Stimulated activated CD8-positive, alpha-beta memory T cell treated with anti-CD3 and anti-CD28 coated beads, Interleukin-12 subunit alpha, Interleukin-12 subunit beta, amount 100 ng/mL, for 24 hours (primary cell): ENCODE data around the gene NPM1.

Source experiments
- DNase-seq: peaks from one replicate; pipeline ENCODE4 v3.0.0-alpha.2; 2020; ENCODE audit errors: extremely low read depth

NPM1 gene

GRCh38 chr5:171428168-171428696, 40.6 kb downstream of the NPM1 start:
- DNase-seq, result no peak

GRCh38 chr5:171428809-171429542, 41.3 kb downstream of the NPM1 start:
- no peak for DNase-seq

DNA sequence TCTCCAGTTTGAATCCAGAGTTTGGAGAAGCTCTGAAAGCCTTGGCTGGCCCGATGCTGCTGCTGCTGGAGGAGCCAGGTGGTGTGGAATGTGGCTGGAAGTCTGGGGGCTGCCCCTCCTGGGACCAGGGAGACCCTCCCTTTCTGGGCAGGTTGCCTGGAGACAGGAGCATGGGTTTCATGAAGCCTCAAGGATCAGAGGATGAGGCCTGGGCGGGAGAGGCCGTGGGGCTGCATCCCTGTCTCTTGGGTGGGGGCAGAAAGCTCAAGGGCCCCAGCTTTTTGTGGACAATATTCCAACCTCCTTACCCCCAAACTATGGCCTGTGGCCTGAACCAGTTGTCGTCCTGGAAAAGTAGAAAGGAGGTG, 41.9 kb downstream of the NPM1 start:
- DNase-seq, result no peak

DNA sequence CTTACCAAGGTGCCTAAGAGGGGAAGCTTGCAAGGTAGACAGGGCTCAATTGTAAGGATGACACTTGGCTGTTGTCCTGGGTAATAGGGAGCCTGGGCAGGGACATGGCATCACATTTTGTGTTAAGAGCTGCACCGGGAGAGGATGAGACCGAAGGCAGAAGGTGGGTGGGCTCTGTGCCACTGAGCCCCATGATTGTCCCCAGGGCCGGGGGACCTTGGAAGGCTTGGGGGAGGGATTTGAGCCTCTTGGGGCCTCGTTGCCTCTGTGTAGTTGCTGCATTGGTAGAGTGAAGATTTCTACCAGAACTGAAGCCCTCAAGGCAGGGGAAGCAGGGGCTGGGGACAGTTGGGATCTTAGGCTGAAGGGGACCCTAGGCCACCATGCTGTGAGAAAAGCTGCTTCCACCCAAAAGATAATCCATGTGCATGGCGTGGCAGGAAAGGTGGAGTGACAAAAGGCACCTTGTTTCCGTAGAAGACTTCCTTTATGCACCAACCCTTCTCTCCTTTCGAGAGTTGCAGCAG, 43.7 kb downstream of the NPM1 start:
- no peak for DNase-seq

- no peak for DNase-seq
Measured at GRCh38 chr5:171432076-171432475, 44.4 kb downstream of the NPM1 start.

DNA sequence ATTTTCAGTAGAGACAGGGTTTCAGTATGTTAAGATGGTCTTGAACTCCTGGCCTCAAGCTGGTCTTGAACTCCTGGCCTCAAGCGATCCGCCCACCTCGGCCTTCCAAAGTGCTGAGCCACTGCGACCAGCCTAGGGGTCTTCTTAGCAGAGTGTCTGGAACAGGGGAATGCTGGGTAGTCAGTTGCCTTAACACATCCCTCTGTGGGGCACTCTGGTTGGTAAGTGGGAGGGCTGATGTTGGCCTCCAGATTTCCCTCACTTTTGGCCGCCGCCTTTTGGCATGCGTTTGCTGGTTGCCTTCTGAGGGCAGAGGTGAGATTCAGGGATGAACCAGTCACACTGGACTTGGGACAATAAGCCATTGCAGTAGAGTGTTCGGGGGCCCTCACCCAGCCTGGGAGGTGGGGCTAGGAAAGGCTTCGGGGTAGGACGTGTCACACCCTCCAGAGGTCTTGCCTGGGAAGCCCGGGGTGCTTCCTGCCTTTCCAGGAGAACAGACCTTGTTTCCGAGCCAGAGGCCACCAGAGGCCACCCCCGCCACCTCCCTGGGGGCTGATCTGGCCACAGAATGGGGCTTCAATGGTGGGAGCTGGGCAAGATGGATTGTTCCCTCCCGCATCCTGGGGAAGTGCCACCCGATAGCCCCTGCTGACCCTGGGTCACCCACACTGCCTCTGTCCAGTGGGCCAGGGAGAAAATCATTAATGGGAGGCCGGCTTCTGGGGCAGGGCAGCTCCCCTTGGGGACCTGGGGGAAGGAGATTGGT, 45.1 kb downstream of the NPM1 start:
- no peak for DNase-seq

DNA sequence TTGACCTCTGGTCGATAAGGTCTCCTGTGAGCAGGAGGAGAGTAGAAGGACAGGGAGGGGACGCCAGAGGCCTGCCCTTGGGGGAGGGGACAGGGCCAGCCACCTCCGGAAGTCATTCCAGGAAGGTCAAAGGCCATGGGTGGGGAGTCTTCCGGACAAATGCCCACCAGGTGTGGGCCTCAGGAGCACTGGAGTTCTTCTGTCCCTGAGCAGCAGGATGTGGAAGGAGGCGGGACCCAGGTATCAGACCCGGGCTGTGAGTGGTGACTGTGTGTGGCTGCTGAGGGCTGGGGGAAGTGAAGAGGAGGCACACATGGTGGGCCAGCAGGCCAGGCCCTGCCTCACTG, 45.7 kb downstream of the NPM1 start:
- no peak for DNase-seq

GRCh38 chr5:171433982-171434676, 46.5 kb downstream of the NPM1 start:
- no peak for DNase-seq

GRCh38 chr5:171434874-171435273, 47.2 kb downstream of the NPM1 start:
- DNase-seq, result no peak

DNA sequence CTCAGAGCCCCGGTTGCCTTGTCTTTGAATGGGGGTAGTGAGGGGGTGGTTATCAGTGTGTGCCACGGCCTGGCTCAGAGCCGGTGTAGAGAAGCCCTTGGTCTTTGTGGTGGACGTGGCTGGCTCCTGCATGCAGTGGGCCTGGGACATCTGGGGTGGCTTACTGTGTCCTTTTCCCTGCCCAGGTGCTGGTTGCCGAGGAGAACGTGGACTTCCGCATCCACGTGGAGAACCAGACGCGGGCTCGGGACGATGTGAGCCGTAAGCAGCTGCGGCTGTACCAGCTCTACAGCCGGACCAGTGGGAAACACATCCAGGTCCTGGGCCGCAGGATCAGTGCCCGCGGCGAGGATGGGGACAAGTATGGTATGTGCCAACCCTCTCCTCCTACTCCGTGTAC, 48.3 kb downstream of the NPM1 start:
- no peak for DNase-seq

- DNase-seq, result no peak
Measured at GRCh38 chr5:171436804-171437285, 49.2 kb downstream of the NPM1 start.

DNA sequence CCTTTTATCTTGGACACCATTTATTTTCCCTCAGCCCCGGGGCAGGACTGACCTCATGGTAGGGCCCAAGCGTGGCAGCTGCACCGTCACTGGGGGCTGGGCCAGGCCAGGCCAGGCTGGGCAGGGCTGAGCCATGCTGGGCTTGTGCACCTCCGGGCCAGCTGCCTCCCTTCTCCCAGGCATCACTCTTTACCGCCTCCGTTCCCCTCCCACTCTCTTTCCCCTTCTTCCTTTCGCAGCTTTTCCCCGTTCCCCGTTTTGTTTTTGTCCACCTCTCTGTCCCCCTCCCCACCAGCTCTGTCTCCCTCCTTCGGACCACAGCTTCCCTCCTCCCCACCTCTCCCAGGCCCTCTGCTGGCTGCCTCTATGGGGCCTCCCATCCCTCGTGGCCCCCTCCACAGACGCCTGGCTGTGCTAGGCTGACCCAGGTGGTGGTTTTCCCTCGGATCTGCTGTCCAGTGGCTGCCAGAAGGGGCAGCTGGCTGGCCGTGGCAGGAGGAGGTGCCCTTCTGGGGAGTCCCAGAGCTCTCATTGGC, 49.7 kb downstream of the NPM1 start:
- DNase-seq, result no peak

DNA sequence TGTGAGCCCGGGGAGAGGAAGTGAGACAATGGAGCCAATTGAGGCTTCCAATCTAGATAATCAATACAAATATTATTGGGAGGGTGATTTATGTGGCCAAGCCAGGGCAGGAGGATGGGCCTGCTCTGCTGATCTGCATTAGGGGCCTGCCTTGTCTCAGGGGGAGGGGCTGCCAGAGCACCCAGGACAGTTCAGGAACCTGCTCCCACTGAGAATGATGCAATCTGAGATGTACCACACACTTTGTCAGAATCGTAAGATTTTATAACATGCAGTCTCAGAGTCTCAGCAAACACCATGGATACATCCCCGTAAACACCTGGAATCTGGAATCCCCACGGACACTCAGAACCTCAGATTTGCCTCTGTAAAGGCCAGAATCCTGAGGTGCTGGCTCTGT, 51.1 kb downstream of the NPM1 start:
- no peak for DNase-seq

DNA sequence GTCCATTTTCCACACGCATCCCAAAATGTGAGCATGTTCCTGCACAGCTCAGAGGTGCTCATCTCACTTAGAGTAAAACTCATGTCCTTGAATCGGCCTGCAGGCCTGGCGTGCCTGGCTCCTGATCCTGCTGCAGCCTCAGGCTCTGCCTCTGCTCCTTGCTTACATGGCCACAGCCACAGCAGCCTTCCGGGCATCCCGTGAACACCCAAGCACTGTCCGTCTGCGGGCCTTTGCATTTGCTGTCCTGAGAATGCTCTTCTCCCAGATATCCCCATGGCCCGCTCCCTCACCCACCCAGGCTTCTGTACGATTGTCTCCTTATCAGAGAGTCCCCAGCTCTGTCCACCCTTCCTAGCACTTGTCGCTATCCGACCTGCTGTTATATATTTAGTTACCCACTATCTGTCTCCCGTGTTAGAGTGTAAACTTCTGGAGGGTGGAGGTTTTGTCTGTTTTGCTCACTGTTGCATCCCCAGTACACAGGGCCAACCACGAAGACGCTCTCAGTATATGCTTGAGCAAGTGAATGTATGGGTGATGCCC, 53.7 kb downstream of the NPM1 start:
- no peak for DNase-seq

GRCh38 chr5:171442287-171443042, 54.8 kb downstream of the NPM1 start:
- no peak for DNase-seq

DNA sequence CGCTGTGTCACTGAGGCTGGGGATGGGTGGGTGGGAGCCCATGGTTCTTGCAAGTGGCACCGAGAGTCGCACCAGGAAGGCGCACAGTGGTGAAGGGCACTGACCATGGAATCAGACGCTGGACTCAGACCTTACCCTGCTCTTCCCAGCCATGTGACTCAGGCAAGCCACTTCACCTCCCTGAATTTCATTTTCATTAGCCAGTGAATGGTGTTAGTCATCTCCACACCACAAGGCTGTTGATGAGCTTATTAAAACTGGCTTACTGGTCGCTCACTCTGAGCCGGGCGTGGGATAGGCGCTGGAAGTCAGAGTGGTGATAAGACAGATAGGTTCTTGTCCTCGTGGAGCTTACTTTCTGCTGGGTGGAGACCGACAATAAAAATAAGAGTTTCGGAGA, 56.9 kb downstream of the NPM1 start:
- no peak for DNase-seq

DNA sequence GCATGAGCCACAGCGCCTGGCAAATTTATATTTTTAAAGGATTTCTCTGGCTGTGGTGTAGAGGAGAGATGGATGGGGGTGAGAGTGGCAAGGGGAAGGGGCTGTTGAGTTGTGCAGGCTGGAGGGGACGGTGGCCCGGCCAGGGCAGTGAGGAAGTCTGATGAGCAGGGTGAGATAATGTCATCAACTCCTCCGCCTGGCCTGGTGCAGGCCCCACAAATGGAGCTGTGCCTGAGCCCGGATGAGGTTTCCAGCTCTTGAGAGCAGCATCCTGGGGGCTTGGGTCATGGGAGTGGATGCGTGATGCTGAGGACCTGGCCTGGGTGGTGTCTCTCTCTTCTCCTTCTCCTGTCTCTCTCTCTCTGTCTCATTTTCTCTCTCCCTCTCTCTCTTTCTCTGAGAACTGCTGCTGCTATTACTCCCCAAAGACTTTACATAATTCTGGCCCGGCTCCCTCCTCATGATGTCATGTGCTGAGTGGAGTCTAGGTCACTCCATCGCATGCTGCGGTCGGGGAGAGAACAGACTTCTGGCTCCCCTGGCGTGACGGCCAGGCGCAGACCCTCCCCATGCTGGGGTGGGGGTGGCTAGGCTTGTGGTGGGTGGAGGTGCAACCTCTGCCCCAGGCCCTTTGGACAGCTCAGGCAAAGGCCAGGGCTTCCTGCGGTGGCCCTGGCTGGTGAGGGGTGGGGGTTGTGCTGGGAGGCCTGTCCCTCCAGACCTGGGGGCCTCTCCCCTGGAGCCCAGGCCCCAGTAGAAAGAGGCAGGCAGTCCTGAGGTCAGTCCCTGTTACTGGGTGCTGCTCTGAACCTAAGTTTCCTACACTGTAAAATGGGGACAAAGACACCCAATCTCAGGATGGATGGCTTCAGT, 58.2 kb downstream of the NPM1 start:
- DNase-seq, result no peak

GRCh38 chr5:171447226-171447625, 59.6 kb downstream of the NPM1 start:
- DNase-seq, result no peak

- DNase-seq, result no peak
Measured at GRCh38 chr5:171449426-171449825, 61.8 kb downstream of the NPM1 start.
